ENCODE results near the gene ARHGEF1.

GRCh38 chr19:41870401-41870873, 12.5 kb upstream of the ARHGEF1 start:
- TF ChIP-seq, protein P1, sequence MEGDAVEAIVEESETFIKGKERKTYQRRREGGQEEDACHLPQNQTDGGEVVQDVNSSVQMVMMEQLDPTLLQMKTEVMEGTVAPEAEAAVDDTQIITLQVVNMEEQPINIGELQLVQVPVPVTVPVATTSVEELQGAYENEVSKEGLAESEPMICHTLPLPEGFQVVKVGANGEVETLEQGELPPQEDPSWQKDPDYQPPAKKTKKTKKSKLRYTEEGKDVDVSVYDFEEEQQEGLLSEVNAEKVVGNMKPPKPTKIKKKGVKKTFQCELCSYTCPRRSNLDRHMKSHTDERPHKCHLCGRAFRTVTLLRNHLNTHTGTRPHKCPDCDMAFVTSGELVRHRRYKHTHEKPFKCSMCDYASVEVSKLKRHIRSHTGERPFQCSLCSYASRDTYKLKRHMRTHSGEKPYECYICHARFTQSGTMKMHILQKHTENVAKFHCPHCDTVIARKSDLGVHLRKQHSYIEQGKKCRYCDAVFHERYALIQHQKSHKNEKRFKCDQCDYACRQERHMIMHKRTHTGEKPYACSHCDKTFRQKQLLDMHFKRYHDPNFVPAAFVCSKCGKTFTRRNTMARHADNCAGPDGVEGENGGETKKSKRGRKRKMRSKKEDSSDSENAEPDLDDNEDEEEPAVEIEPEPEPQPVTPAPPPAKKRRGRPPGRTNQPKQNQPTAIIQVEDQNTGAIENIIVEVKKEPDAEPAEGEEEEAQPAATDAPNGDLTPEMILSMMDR (IDR thresholded peaks at IDR 0.05 in 4 of 5, conservative IDR thresholded peaks at IDR 0.05 in 1 of 5), result no peak
- TF ChIP-seq POLR2A (IDR thresholded peaks at IDR 0.05), result no peak
